ENCODE results near the gene PPM1H.

The PPM1H gene, protein sequence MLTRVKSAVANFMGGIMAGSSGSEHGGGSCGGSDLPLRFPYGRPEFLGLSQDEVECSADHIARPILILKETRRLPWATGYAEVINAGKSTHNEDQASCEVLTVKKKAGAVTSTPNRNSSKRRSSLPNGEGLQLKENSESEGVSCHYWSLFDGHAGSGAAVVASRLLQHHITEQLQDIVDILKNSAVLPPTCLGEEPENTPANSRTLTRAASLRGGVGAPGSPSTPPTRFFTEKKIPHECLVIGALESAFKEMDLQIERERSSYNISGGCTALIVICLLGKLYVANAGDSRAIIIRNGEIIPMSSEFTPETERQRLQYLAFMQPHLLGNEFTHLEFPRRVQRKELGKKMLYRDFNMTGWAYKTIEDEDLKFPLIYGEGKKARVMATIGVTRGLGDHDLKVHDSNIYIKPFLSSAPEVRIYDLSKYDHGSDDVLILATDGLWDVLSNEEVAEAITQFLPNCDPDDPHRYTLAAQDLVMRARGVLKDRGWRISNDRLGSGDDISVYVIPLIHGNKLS

DNA sequence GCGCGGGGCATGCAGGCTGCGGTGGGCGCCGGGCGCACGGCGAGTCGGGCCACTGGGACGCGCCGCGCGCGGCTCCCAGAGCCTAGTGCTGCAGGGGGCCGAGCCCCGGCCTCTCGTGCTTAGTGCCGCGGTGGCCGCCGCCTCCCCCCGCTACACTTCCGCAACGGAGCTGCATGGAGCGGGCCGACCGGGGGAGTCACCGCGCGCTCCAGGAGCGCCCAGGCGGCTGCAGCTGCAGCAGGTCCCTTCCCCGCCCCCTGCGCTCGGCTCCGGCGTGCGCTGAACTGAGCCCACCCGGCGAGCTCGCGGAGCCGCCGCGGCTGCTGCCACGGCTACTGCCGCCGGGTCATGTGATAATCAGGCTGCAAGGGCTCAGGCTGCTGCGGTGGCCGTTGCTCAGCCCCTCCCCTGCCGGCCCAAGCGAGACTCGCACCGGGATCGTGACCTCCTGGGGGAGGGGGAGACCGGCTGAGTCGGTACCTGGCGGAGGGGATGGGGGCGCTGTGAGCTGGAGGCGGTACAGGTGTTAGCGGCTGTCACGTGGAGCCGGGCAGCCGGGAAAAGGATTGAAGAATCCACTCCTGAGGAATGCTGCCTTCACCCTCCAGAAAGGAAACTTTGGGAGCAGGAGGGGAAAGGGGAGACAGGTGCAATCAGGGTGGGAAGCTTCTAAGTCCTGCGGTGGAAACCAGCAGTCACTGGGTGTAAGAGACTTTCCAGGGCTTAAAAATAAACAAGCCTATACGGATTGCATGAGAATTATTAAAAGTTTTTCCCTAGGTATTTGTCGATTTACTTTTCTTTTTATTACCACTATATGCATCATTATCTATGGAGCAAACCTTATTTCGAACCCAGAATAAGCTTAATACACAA lies at the start of gene PPM1H:
TSS of gene PPM1H (minus strand) at position 352 of the 876 bp plus-strand sequence. CDS start 414 bp downstream, outside the sequence.
- H3K4me3 ChIP-seq (ENCODE audit: low read length), result peak within 1 kb of the TSS; percentile 87
- TF ChIP-seq, protein P1, sequence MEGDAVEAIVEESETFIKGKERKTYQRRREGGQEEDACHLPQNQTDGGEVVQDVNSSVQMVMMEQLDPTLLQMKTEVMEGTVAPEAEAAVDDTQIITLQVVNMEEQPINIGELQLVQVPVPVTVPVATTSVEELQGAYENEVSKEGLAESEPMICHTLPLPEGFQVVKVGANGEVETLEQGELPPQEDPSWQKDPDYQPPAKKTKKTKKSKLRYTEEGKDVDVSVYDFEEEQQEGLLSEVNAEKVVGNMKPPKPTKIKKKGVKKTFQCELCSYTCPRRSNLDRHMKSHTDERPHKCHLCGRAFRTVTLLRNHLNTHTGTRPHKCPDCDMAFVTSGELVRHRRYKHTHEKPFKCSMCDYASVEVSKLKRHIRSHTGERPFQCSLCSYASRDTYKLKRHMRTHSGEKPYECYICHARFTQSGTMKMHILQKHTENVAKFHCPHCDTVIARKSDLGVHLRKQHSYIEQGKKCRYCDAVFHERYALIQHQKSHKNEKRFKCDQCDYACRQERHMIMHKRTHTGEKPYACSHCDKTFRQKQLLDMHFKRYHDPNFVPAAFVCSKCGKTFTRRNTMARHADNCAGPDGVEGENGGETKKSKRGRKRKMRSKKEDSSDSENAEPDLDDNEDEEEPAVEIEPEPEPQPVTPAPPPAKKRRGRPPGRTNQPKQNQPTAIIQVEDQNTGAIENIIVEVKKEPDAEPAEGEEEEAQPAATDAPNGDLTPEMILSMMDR (conservative IDR thresholded peaks at IDR 0.05; ENCODE audit: low read depth, low read length), result peak; percentile 50
- DNase-seq (ENCODE audit: low read depth), result no peak

DNA sequence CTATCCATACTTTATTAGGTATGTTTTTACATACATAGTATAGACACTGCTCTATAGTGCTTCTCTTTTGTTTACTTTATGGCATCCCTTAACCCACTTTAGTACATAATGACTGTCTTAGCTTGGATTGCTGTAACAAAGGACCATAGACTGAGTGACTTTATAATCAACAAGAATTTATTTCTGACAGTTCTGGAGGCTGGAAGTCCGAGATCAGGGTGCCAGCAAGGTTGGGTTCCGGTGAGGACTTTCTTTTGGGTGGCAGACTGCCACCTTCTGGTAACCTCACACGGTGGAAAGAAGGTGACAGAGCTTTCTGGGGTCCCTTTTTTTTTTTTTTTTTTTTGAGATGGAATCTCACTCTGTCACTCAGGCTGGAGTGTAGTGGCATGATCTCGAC lies 48.6 kb upstream of the PPM1H start:
- DNase-seq (ENCODE audit: low read depth), result no peak

DNA sequence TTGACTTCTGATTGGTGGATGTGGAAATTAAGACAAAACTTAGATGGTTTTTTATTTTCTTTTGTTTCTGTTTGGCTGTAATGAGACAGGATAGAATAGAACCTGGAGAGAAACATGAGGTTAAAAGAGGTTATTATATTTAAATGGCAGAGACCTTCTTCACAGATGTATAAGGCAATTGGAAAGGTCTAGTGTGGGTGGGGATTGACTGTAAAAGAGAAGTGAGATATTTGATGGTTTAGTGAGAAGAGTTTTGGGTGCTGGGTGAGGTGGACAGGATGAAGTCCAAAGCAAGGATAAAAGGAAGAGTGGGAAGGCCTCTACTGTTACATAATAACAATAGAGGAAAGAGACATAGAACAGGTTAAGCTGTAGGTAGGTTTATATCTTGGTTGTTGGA lies 43.8 kb upstream of the PPM1H start:
- no peak for DNase-seq (ENCODE audit: low read depth)
- H3K4me3 ChIP-seq (ENCODE audit: low read length), result no peak overlapping the region
- TF ChIP-seq, protein P1 (conservative IDR thresholded peaks at IDR 0.05; ENCODE audit: low read depth, low read length), result no peak

More for the DNA sequence above, 48.6 kb upstream of the PPM1H start:
- no peak overlapping the region for H3K4me3 ChIP-seq (ENCODE audit: low read length)
- TF ChIP-seq, protein P1 (conservative IDR thresholded peaks at IDR 0.05; ENCODE audit: low read depth, low read length), result peak; percentile 28

DNA sequence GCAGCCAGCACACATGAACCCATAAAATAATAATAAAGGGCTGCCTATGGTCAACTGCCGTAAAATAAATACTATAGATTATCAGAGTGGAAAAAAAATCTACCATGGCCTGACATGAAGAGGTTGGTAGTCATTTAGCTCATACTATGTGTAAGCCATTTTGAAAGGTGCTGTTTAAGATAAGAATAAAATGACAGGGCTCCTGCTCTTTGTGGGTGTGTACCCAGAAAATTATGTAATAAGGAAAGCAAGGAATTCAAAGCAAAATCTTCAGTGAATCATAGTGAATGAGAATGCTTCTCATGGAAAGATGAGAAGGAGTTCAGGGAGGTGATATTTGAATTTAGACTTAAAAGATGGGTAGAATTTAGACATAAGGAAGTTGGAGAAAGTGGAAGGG lies 42.9 kb upstream of the PPM1H start:
- H3K4me3 ChIP-seq (ENCODE audit: low read length), result no peak overlapping the region
- no peak for DNase-seq (ENCODE audit: low read depth)
- TF ChIP-seq, protein P1 (conservative IDR thresholded peaks at IDR 0.05; ENCODE audit: low read depth, low read length), result no peak

DNA sequence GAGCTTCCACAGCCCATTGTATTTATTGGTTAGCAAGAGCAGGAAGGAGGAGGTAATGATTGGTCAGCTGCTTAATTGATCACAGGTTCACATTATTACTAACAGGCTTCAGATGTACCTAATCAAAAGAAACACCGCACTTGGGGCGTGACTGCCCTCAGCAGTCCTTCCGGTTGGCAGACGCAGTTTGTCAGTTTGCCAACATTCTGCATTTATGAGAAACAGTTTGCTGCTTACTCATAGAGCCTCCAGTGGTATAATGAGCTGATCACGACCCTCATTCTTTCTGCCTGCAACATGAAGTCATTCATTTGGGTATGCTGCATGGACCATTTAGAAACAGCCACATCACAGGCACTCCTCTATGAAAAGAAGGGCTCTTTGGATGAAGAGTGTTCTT lies 42.5 kb upstream of the PPM1H start:
- peak; percentile 62 for DNase-seq (ENCODE audit: low read depth)
- TF ChIP-seq, protein P1 (conservative IDR thresholded peaks at IDR 0.05; ENCODE audit: low read depth, low read length), result no peak
- no peak overlapping the region for H3K4me3 ChIP-seq (ENCODE audit: low read length)

DNA sequence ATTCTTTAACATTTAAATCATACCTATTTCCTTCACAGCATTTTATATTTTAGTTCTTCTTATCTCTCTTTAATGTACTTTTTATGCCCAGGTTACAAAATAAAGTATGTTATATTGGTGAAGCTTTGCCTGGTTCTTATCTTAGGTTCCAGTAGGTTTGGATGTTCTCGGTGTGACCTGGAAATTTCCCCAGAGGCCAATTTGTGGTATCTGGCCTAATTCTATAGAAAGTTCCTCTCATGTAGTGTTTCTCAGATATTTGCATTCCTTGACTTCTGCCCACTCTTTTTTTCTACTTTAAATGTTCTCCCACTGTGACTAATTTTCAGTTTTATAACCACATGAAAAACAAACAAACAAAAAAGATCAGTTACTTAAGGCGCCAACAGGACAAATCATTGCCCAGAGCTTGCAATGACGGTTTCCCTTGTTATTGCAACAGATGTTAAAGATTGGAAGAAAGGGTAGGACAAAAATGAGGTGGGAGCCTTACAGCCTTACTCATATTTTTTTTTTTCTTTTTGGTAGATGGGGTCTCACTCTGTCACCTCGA lies 41.2 kb upstream of the PPM1H start:
- TF ChIP-seq, protein P1 (conservative IDR thresholded peaks at IDR 0.05; ENCODE audit: low read depth, low read length), result no peak
- no peak overlapping the region for H3K4me3 ChIP-seq (ENCODE audit: low read length)
- no peak for DNase-seq (ENCODE audit: low read depth)

Measured in retinal pigment epithelial cell (primary cell).